GM19468 (cell line): ENCODE data around the gene PYGO2.

Source experiments
- ATAC-seq: cut with Tn5 transposase; IDR thresholded peaks from one replicate; pipeline ENCODE4 v1.9.1; 2021; ENCODE audit warnings: mild to moderate bottlenecking, moderate library complexity, moderate number of reproducible peaks; ENCODE audit not compliant: unreplicated experiment; ENCODE audit errors: extremely low read depth

Gene PYGO2

GRCh38 chr1:154966111-154966510 lies 4.5 kb upstream of the PYGO2 start:
- ATAC-seq, result no peak

DNA sequence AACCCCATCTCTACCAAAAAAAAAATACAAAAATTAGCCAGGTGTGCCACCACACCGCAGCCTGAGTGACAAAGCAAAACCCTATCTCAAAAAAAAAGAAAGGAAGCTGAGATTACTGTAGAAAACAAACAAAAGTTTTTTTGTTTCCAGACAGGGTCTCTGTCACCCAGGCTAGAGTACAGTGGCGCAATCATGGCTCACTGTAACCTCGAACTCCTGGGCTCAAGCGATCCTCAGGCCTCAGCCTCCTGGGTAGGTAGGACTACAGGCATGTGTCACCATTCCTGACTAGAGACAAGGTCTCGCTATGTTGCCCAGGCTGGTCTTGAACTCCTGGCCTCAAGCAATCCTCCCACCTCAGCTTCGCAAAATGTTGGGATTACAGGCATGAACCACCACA lies 2.8 kb upstream of the PYGO2 start:
- no peak for ATAC-seq

GRCh38 chr1:154963643-154964042 lies 2.1 kb upstream of the PYGO2 start:
- ATAC-seq, result no peak

DNA sequence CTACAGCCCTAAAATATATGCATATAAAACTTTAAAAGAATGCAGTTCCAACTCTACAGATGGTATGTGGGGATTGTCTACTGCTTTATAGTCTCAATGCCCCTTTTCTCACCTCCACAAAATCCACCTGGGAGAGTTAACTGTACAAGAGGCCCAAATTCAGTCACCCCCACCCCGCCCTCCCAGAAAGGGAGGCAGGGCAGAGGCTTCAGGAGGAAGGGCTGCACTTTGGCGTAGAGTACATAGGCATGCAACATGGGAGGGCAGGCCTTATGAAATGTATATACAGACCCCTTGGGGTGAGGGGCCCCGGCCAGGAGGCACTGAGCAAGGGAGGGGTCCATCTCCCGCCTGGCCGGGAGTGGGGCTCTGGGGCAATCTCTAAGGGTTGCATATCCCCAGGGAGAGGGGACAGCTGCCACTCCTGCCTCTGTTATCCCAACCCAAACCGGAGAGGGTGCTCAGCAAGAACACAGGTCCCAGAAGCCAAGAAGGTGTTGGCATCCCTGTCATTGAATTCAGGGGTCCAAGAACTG lies 1.3 kb upstream of the PYGO2 start:
- ATAC-seq, result no peak

- no peak for ATAC-seq
Measured at GRCh38 chr1:154962156-154962749, 671 bp upstream of the PYGO2 start.

DNA sequence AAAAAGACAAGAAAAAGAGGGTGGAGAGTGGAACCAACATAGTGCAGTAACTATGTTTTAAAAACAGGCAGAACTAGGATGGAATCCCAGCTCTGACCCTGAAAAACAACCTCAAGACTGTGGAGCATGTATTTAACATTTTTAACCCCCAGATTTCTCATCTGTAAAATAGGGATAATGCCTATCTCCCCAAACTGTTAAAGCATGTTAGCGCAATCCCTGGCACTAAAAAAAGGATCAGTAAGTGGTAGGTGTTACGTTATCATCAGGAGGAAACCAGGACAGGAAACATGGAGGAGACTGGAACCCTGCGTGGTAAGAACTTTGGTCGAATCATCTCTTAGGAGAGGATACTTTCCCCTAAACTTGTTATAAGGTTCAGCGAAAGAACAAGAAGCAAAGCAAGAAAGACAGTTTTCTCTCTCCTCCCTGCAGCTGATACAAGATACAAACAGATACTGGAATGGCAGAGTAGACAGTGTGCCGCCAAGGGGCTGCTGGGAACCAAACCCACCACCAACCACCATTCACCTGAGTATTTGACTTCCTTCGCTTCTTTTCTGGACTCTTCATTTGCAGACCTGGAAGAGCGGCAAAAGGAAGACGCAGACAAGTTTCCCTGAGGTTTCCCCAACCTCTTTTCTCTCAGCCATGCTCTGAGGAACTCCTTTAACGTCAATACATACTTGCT lies 991 bp downstream of the PYGO2 start:
- no peak for ATAC-seq

GRCh38 chr1:154959426-154959780 lies 2.2 kb downstream of the PYGO2 start:
- ATAC-seq, result no peak

- ATAC-seq, result no peak
Measured at GRCh38 chr1:154958681-154959425, 2.7 kb downstream of the PYGO2 start.

GRCh38 chr1:154958036-154958435 lies 3.5 kb downstream of the PYGO2 start:
- ATAC-seq, result no peak

- ATAC-seq, result no peak
Measured at GRCh38 chr1:154957091-154957657, 4.4 kb downstream of the PYGO2 start.

DNA sequence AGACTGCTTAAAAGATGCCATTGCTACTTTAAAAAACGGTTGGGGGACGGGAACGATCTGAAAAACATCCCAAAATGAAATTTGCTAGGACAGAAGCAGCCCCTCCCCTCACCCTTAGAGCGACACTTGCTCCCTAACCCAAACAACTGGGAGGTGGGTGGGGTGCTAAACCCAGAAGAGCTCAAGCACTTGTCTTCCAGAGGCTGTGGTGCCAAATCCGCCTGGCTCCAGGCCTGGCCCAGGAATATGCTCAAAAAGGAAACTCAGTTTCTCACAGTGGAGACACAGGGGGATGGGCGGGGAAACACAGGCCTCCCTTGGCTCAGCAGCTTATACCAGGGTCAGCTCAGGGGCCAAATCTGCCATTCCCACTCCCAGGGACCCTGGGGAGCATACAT lies 5.0 kb downstream of the PYGO2 start:
- no peak for ATAC-seq

DNA sequence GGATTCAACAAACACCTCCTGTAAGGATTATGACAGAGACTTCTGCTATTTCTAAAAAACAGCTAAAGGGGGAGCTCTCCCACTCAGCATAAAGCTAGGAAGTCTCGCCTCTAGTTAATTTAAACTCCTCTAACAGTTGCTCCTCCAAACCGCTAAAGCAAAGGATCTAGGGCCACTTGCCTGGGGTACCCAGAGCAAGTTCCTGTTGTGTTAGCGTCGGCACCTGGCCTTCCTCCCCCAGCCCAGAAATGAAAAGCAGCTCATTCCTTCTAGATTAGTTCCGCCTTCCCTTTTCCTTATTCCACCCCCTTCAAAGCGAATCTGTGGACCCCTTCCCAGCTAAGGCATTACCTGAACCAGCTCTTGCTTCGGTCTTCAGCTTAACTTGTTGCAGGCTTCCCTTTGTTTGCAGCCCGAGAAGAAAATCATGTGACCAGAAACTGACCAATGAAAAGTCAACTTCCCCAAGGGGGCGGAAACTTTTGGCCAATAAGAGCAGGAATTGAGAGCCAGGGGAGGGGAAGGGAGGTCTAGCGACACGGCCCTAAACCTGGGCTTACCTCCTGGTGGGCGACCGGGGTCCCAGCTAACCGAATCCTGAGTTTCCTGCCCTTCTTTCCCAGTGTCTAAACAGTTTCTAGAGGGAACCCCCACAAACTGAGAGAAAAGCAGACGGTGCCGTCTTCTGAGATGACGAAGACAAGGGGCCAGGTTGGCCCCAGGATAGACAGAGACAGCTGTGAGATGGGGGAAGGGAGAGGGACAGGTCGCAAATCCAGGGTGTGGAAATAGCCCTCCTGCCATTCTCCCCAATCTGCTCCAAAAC lies 5.7 kb downstream of the PYGO2 start, which contains the start of gene PBXIP1:
TSS of gene PBXIP1 (minus strand) at position 382 of the 826 bp plus-strand sequence. CDS start 2,378 bp downstream, outside the sequence.
- no peak for ATAC-seq

DNA sequence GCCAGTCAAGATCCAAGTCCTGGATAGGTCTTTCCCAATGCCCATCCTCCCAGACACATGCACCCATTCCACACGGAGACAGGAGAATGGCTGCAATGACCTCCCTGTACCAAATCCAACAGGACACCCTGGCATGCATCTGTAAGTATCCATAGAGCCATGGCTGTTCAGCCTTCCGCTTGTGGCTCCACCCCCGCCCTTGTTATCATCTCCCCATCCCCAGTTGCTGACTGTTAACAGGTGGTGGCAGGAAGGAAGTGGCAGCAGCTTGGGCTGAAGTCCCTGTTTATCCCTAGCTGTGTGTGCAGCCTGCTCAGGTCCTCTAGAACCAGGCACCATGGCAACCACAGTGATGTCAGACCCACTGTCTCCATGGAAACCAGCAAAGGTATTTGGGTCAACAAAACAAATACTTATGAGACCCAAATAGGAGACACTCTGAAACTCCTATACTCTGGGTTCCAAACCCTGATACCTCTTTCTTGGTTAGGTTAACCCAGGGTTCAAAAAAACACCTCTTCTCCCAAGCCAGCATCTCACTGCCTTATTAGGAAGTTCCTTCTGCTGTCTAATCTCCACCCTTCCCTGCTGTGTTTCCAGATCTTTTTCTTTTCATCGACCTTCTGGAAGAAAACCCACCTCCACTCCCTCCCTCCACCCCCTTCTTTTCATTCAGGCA lies 6.4 kb downstream of the PYGO2 start:
- ATAC-seq, result peak; percentile 35

- no peak for ATAC-seq
Measured at GRCh38 chr1:154954541-154954940, 7.0 kb downstream of the PYGO2 start.

DNA sequence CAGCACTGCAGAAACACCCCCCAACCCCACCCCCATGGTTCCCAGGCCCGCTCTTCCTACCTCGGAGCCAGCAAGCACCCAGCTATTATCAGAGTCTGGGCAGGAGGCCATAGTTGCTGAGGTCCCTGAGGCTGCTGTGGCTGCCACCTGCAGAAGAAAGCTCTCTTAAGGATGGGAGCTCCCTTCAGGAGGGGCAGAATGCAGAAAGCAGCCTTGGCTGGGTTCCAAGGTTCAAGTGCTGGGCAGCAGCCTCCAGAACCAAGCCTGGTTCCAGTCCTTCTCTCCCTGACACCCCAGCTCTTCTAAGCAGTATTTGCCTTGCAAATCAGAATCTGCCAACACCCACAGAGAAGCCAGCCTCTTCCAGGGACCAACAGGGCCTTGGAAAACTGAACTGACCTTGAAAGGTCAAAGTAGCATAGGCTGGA lies 8.0 kb downstream of the PYGO2 start:
- ATAC-seq, result no peak

GRCh38 chr1:154952664-154953063 lies 8.9 kb downstream of the PYGO2 start:
- no peak for ATAC-seq

DNA sequence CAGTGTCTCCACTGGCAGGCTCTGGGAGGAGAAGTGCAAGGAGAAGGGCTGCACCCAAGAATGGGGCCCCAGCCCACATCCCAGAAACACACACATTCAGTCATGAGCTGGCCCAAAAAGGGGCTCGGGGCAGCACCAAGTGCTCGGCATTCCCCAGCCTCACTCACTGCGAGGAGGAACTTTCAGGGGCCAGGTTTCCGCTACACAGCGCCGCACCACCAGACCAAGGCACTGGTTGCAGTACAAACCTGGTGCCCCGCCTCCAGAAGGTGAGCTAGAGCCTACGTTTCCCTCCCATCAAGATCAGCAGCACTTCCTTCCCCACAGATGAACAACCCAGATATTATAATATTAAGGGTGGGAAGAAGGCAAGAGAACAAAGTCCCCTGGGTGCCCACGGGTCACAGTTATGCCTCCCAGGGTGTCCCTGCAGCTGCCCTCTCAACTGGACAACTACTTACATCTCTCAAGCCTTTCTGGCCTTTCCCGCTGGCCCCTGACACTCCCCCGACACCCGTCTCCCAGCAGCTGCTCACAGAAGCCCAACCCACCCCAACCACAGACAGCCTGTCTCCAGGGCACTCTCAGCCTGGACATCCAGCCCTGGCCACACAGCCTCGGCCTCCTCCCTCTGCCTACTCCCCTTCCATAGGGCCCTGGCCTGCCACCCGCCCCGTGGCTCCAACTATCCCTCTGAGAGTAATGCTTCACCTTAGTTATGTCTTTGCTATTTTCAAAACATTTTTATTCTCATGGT lies 9.5 kb downstream of the PYGO2 start:
- ATAC-seq, result no peak

DNA sequence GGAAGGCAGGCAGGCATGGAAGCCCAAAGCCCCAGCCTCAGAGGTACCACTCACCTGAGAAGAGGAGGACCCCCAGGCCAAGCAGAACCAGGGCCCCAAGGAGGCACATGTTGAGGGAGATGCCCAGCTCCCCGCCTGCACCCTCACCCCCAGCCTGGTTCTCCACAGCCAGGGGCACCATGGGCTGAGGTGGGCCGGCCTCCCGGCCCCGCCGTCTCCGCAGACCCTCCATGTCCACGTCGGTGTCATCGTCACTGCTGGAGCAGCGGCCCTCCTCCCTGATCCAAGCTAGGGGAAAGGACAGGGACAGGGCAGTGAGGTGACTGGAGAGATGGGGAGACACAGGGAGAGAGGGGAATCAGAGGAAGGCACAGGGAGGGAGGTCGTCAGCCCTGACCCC lies 13.5 kb downstream of the PYGO2 start:
- no peak for ATAC-seq
